Karpas-422 (cell line): Measurements from ENCODE around the gene REXO4. TPM values are rescaled to one million over a fixed set of nuclear protein-coding genes. Genes with fewer than 3 reads are reported as not detected.

ENCODE experiments used
- DNase-seq: peaks from one replicate; pipeline ENCODE4 v3.0.0-alpha.2; 2015
- H2AFZ ChIP-seq: fragments of 200-600 bp; sonication (generic); 2 replicates; pipeline ENCODE4 v1.6.1; 2014; ENCODE audit warnings: antibody characterized with exemption, low read length, mixed read lengths
- H3K27ac ChIP-seq: fragments of 200-600 bp; sonication (generic); 2 replicates; pipeline ENCODE4 v1.5.1; 2014; ENCODE audit warnings: mild to moderate bottlenecking, low read length, moderate library complexity
- H3K27me3 ChIP-seq: fragments of 200-600 bp; sonication (generic); 2 replicates; pipeline ENCODE4 v1.6.1; 2014; ENCODE audit warnings: low read length, mixed read lengths
- H3K36me3 ChIP-seq: fragments of 200-600 bp; sonication (generic); 2 replicates; pipeline ENCODE4 v1.6.1; 2014; ENCODE audit warnings: low read length, mixed read lengths; ENCODE audit not compliant: insufficient read depth
- H3K4me1 ChIP-seq: fragments of 200-600 bp; sonication (generic); 2 replicates; pipeline ENCODE4 v1.6.1; 2014; ENCODE audit warnings: mild to moderate bottlenecking, low read length, mixed read lengths
- H3K4me2 ChIP-seq: fragments of 200-600 bp; sonication (generic); 2 replicates; pipeline ENCODE4 v1.6.1; 2014; ENCODE audit warnings: low read length, low read depth, mild to moderate bottlenecking; ENCODE audit not compliant: poor library complexity, severe bottlenecking
- H3K4me3 ChIP-seq: fragments of 200-600 bp; sonication (generic); 2 replicates; pipeline ENCODE4 v1.5.1; 2014; ENCODE audit warnings: mild to moderate bottlenecking, antibody characterized with exemption, low read length, mixed read lengths
- H3K79me2 ChIP-seq: fragments of 200-600 bp; sonication (generic); 2 replicates; pipeline ENCODE4 v1.6.1; 2014; ENCODE audit warnings: mild to moderate bottlenecking, low read length, mixed read lengths
- H3K9ac ChIP-seq: fragments of 200-600 bp; sonication (generic); 2 replicates; pipeline ENCODE4 v1.6.0; 2014; ENCODE audit warnings: low read length
- H3K9me2 ChIP-seq: fragments of 200-600 bp; sonication (generic), shearing (Covaris generic); replicated peaks from 2 replicates; pipeline ENCODE4 v1.6.0; 2014; ENCODE audit warnings: mild to moderate bottlenecking, low read length, moderate library complexity; ENCODE audit not compliant: insufficient read depth
- H3K9me3 ChIP-seq: fragments of 300-700, 200-600 bp; sonication (generic); 2 replicates; pipeline ENCODE4 v1.6.1; 2014; ENCODE audit warnings: low read length, mixed read lengths
- H4K20me1 ChIP-seq: fragments of 200-600 bp; sonication (generic); 2 replicates; pipeline ENCODE4 v1.6.1; 2014; ENCODE audit warnings: mild to moderate bottlenecking, antibody characterized with exemption, low read length, low read depth; ENCODE audit not compliant: insufficient read depth
- total RNA-seq: library from RNA; depleted of rRNA; stranded (reverse); fragments of >200 nt; shearing (Covaris generic); gene quantifications from 2 replicates; pipeline ENCODE4 v1.2.3, GENCODE V29; 2014; ENCODE audit warnings: low replicate concordance

Gene REXO4
- total RNA-seq, 1 experiment from 2014 or later, result 10.5 TPM

DNA sequence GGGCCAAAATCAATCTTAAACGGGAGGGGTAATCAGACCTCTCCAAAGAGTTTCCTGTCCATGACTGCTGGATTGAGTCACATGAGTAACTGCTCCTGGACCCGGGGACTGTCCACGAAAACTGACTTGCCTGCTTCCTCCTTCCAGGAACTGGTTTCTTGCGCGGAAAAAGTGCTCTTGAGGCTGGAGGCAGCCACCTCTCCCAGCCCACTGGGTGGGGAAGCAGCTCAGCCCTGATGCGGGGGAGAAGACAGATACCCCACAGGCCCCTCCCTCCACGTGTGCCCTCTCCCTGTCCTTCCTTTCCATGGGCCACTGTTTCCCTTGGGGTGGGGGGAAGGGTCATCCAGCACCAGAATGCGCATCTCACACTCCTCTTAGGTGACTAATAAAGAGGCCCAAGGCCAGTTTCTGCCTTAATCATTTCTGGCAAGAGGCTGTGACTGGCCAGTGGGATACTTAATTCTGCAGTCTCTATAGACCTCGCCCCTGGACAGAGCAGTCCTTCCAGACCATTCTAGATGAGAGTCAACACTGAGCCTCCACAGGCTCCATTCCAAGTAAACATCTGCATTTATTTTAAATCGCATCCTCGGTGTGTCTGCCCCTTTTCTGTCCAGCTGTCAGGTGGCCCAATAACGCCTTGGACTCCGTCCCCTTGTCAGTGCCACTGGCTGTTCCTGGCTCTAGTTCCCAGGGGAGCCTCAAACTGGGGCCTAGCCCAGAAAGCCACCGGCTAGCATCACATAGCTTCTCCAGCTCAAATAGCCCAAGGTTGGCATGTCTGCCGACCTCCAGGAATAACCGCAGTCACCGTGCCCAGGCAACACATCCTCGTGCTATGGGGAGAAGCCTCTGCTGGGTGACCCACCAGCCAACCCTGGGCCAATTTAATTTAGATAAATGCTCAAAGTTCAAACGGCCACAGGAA lies 12.0 kb downstream of the REXO4 start:
- H3K9ac ChIP-seq, result no peak overlapping the region
- H3K79me2 ChIP-seq, result no peaks in the 10 kb centered on the region
- H4K20me1 ChIP-seq, result peaks cover 17% of the 10 kb centered on the region; the same call in 1 of the 2 replicates
- H3K27me3 ChIP-seq, result no peaks in the 10 kb centered on the region
- no peak overlapping the region for H2AFZ ChIP-seq
- H3K4me1 ChIP-seq, result no peaks in the 10 kb centered on the region
- no peaks in the 10 kb centered on the region for H3K9me2 ChIP-seq
- DNase-seq, result no peak
- no peak overlapping the region for H3K27ac ChIP-seq
- no peaks in the 10 kb centered on the region for H3K9me3 ChIP-seq
- no peak overlapping the region for H3K4me2 ChIP-seq
- H3K4me3 ChIP-seq, result no peak overlapping the region
- peaks cover 23% of the 10 kb centered on the region for H3K36me3 ChIP-seq

DNA sequence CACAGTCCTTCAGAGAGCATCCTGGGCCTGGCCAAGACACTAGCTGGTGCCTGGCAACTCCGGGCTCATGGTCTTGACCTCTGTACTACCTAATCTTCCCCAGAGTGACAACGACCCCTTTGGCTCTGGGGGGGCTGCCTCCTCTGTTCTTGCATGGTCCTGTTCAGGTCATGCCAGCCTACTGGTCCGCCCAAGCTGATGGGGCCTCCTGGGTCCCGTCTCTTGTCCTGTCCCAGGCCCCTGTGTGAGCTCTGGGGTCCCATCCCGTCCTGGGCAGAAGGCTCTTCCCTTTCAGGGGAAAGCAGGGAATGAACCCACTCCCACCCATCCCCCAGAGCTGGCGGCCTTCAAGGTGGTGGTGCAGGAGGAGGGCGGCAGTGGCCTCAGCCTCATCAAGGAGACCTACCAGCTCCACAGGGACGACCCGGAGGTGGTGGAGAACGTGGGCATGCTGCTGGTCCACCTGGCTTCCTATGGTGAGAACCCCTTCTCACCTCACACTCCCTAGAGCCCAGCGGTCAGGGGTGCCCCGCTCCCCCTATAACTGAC lies 13.3 kb downstream of the REXO4 start:
- Histone ChIP-seq H3K4me2 (no peak overlapping the region), H3K9ac (no peak overlapping the region), H3K4me3 (no peak overlapping the region), H2AFZ (no peak overlapping the region), H3K79me2 (no peaks in the 10 kb centered on the region), H3K9me2 (no peaks in the 10 kb centered on the region), H3K9me3 (no peaks in the 10 kb centered on the region), H3K4me1 (no peaks in the 10 kb centered on the region), H3K36me3 (peaks cover 19% of the 10 kb centered on the region), H3K27ac (no peak overlapping the region), H4K20me1 (peaks cover 17% of the 10 kb centered on the region; the same call in 1 of the 2 replicates), H3K27me3 (no peaks in the 10 kb centered on the region)
- DNase-seq, result no peak

- peaks cover 19% of the 10 kb centered on the region for H3K36me3 ChIP-seq
- no peaks in the 10 kb centered on the region for H3K79me2 ChIP-seq
- no peak overlapping the region for H3K4me3 ChIP-seq
- H3K9me2 ChIP-seq, result no peaks in the 10 kb centered on the region
- no peak overlapping the region for H3K27ac ChIP-seq
- H3K27me3 ChIP-seq, result no peaks in the 10 kb centered on the region
- H3K9me3 ChIP-seq, result no peaks in the 10 kb centered on the region
- no peak overlapping the region for H3K4me2 ChIP-seq
- H2AFZ ChIP-seq, result no peak overlapping the region
- peaks cover 17% of the 10 kb centered on the region; the same call in 1 of the 2 replicates for H4K20me1 ChIP-seq
- peak; percentile 89 for DNase-seq
- no peak overlapping the region for H3K9ac ChIP-seq
- H3K4me1 ChIP-seq, result no peaks in the 10 kb centered on the region
Measured at GRCh38 chr9:133403766-133404453, 13.9 kb downstream of the REXO4 start.

DNA sequence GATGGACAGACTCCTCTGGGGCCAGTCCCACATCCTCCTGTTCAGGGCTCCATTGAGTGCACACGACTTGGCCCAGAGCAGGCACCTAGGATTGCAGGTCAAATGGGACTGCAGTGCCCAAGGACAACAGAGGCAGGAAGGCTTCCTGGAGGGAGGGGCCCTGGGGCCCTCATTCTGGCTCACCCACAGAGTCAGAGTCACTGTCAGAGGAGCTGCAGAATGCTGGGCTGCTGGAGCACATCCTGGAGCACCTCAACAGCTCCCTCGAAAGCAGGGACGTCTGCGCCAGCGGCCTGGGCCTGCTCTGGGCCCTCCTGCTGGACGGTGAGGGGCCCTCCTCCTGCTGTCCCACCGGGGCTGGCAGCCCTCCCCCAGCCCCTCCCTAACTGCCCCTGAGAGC lies 15.1 kb downstream of the REXO4 start:
- Histone ChIP-seq H3K36me3 (peaks cover 16% of the 10 kb centered on the region), H3K27me3 (no peaks in the 10 kb centered on the region), H3K4me1 (no peaks in the 10 kb centered on the region), H3K79me2 (no peaks in the 10 kb centered on the region), H2AFZ (no peak overlapping the region), H4K20me1 (peaks cover 15% of the 10 kb centered on the region; the same call in 1 of the 2 replicates), H3K9me3 (no peaks in the 10 kb centered on the region), H3K4me3 (no peak overlapping the region), H3K9ac (no peak overlapping the region), H3K9me2 (no peaks in the 10 kb centered on the region), H3K4me2 (no peak overlapping the region), H3K27ac (no peak overlapping the region)
- DNase-seq, result no peak

- H3K79me2 ChIP-seq, result no peaks in the 10 kb centered on the region
- peaks cover 13% of the 10 kb centered on the region; the same call in 1 of the 2 replicates for H4K20me1 ChIP-seq
- no peak overlapping the region for H3K4me3 ChIP-seq
- H2AFZ ChIP-seq, result no peak overlapping the region
- H3K27ac ChIP-seq, result no peak overlapping the region
- H3K4me1 ChIP-seq, result no peaks in the 10 kb centered on the region
- no peak overlapping the region for H3K4me2 ChIP-seq
- peaks cover 15% of the 10 kb centered on the region for H3K36me3 ChIP-seq
- H3K9me2 ChIP-seq, result no peaks in the 10 kb centered on the region
- DNase-seq, result no peak
- H3K9me3 ChIP-seq, result no peaks in the 10 kb centered on the region
- no peak overlapping the region for H3K9ac ChIP-seq
- H3K27me3 ChIP-seq, result no peaks in the 10 kb centered on the region
Measured at GRCh38 chr9:133401588-133401987, 16.2 kb downstream of the REXO4 start.

- Histone ChIP-seq H3K9ac (no peak overlapping the region), H3K27me3 (no peaks in the 10 kb centered on the region)
Measured at GRCh38 chr9:133400292-133400691, 17.5 kb downstream of the REXO4 start.

GRCh38 chr9:133397895-133398294 lies 19.9 kb downstream of the REXO4 start:
- no peaks in the 10 kb centered on the region for H3K4me1 ChIP-seq
- H3K4me2 ChIP-seq, result no peak overlapping the region
- H2AFZ ChIP-seq, result no peak overlapping the region
- no peaks in the 10 kb centered on the region for H3K9me2 ChIP-seq
- DNase-seq, result no peak
- H3K79me2 ChIP-seq, result no peaks in the 10 kb centered on the region
- no peaks in the 10 kb centered on the region for H3K36me3 ChIP-seq
- no peaks in the 10 kb centered on the region for H3K9me3 ChIP-seq
- H3K27me3 ChIP-seq, result no peaks in the 10 kb centered on the region
- H3K9ac ChIP-seq, result no peak overlapping the region
- H3K27ac ChIP-seq, result no peak overlapping the region
- no peak overlapping the region for H3K4me3 ChIP-seq
- no peaks in the 10 kb centered on the region; the same call in 1 of the 2 replicates for H4K20me1 ChIP-seq

More at GRCh38 chr9:133400292-133400691, 17.5 kb downstream of the REXO4 start:
- no peak overlapping the region for H3K27ac ChIP-seq
- DNase-seq, result no peak
- no peak overlapping the region for H2AFZ ChIP-seq
- H4K20me1 ChIP-seq, result no peaks in the 10 kb centered on the region; the same call in 1 of the 2 replicates
- no peaks in the 10 kb centered on the region for H3K9me2 ChIP-seq
- no peak overlapping the region for H3K4me2 ChIP-seq
- H3K4me1 ChIP-seq, result no peaks in the 10 kb centered on the region
- H3K9me3 ChIP-seq, result no peaks in the 10 kb centered on the region
- no peak overlapping the region for H3K4me3 ChIP-seq
- peaks cover 4% of the 10 kb centered on the region; the same call in 1 of the 2 replicates for H3K36me3 ChIP-seq
- no peaks in the 10 kb centered on the region for H3K79me2 ChIP-seq

- Histone ChIP-seq H2AFZ (no peak overlapping the region), H3K4me2 (no peak overlapping the region), H4K20me1 (no peaks in the 10 kb centered on the region), H3K27me3 (no peaks in the 10 kb centered on the region), H3K4me1 (no peaks in the 10 kb centered on the region), H3K9me3 (no peaks in the 10 kb centered on the region), H3K9ac (no peak overlapping the region), H3K9me2 (no peaks in the 10 kb centered on the region), H3K27ac (no peak overlapping the region), H3K79me2 (no peaks in the 10 kb centered on the region), H3K36me3 (no peaks in the 10 kb centered on the region), H3K4me3 (no peak overlapping the region)
- DNase-seq, result no peak
Measured at GRCh38 chr9:133397370-133397769, 20.4 kb downstream of the REXO4 start.
